GM12865 (cell line): ENCODE results near the gene BAAT.

Source experiments
- DNase-seq: peaks from one replicate; pipeline ENCODE4 v3.0.0; 2010; ENCODE audit warnings: low read depth
- H3K4me3 ChIP-seq: 2 replicates; pipeline ENCODE4 v1.5.1; 2011; ENCODE audit warnings: mild to moderate bottlenecking, low read depth, low read length, control low read depth
- CTCF ChIP-seq: IDR thresholded peaks from 2 replicates; pipeline ENCODE4 v1.5.1; 2011; ENCODE audit warnings: low read length, control low read depth, low read depth, inconsistent platforms; ENCODE audit not compliant: insufficient read depth; ENCODE audit errors: missing control alignments

The BAAT gene

DNA sequence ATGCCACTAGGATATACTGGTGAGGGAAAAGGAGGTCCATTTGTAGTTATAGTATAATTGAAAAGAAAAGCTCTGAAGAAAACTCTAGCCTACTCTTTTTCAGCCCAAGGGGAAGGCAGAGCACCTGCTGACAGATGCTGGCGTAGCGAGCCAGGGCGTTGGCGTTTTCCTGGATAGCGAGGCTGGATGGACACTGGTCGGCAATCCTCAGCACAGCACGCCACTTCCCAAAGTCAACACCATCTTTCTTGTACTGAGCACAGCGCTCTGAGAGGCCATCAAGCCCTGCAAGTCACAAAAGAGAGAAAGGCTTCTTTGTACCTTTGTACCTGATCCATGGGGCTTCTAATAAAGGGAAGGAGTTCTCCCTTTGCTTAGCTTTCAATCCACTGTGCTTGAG, 42.6 kb upstream of the BAAT start:
- H3K4me3 ChIP-seq: no peak overlapping the region
- TF ChIP-seq CTCF: no peak
- no peak for DNase-seq

GRCh38 chr9:101421653-101422065, 36.9 kb upstream of the BAAT start:
- no peak overlapping the region for H3K4me3 ChIP-seq
- TF ChIP-seq CTCF: no peak
- DNase-seq: no peak

DNA sequence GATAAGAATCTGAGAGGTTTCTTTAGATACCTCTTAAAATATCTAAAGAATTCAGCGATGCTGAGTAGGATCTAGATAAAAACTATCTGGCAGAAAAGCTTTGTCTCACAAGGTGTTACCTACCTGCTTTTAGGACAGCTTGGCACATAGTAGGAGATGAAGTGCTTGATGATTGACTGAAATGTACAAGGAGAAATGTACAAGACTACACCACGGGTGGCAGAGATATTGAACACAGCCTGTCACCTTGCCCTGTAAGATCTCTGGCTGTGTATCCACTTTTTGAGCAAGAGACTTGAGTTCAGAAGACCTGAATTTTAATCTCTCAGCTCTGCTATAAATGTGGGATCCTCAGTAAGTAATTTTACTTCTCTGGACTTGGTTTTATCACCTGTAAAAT, 35.1 kb upstream of the BAAT start:
- H3K4me3 ChIP-seq: no peak overlapping the region
- no peak for TF ChIP-seq CTCF
- no peak for DNase-seq

DNA sequence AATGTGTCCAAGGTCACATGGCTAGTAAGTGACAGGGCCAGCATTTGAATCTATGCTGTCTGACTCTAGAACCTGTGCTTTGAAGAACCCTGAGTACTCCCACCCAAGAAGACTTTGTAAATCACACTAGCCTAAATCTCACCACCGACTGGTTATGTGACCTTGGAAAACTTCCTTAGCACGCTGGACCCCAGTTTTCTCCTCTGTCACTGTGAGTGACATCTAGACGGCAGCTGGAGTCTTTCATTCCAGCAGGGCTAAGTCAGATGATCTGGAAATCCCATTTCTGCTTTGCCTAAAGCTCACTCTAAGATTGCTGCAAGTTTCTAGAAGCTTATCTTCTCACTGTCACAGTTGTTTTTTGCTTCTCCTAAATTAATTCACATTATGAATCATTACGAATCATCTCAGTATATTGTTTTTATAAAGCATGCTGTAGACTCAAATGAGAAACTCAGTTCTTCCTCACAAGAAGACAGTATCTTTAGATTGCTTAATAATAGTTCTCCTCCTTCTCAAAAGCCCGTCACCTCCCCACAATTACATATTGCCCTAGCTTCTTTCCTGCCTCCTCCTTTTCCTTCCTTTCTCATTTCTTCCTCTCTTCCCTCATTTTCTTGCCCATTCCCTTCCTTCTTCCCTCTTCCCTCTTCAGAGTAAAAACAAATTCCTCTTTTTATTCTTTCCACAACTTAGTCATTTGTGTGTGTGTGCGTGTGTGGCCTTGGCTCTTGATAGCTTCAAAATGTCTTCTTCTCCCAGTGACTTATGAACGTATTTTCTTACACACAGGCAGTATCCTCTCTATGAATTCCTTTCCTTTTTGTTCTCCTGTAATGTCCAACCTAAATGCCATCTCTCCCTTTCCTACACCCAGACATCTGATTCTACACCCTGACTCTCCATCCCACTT, 34.0 kb upstream of the BAAT start:
- H3K4me3 ChIP-seq: no peak overlapping the region
- TF ChIP-seq CTCF: no peak
- DNase-seq: no peak

GRCh38 chr9:101417977-101418376, 33.2 kb upstream of the BAAT start:
- DNase-seq: no peak
- TF ChIP-seq CTCF: no peak
- no peak overlapping the region for H3K4me3 ChIP-seq

DNA sequence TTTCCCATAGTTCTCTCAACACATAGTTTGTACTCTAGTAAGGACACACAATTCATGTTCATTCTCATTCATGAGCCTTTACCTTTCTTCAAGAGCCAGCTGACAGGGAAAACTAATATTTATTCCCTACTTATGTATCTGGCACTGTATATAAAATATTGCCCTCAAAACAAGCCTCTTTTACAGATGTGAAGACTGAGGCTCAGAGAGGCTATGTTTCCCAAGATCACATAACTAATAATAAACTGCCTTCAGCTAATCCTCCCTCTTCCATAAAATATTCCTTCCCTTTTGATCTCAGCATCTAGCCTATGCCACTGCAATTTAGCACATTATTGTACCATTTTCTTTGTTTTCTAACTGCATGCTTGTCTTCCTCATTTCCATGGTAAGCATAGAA, 32.6 kb upstream of the BAAT start:
- no peak for TF ChIP-seq CTCF
- DNase-seq: no peak
- no peak overlapping the region for H3K4me3 ChIP-seq

GRCh38 chr9:101415578-101415977, 30.8 kb upstream of the BAAT start:
- TF ChIP-seq CTCF: no peak
- no peak for DNase-seq
- no peak overlapping the region for H3K4me3 ChIP-seq
